ENCODE results near the gene PTPRM. TPM values are rescaled to one million over a fixed set of nuclear protein-coding genes. Genes with fewer than 3 reads are reported as not detected.

Gene PTPRM
- total RNA-seq, 1 experiment from 2014 or later: 1.6 TPM

- no TSS peak for BruUV-seq (replicated peaks)
- in situ Hi-C loops (cut with HindIII; ENCODE audit: low pct_unique_long_range_greater_than_20kb, low sequenced_read_pairs) (no loop called here), intact Hi-C loops (cut with micrococcal nuclease; ENCODE audit: unreplicated experiment) (no loop called here)
- Histone ChIP-seq H3K4me1 (ENCODE audit: control insufficient read depth, insufficient read depth, low read length) (no peaks in the 10 kb centered on the region), H3K27ac (ENCODE audit: low read length) (no peak overlapping the region), H3K27me3 (ENCODE audit: control insufficient read depth, insufficient read depth, low read length) (no peaks in the 10 kb centered on the region), H3K36me3 (ENCODE audit: control insufficient read depth, insufficient read depth, low read length) (no peaks in the 10 kb centered on the region), H3K4me3 (ENCODE audit: low read depth in 2 of 2, low read length in 2 of 2) (no peak overlapping the region), H3K9me3 (ENCODE audit: control insufficient read depth, insufficient read depth, low read depth, low read length) (no peaks in the 10 kb centered on the region)
- ATAC-seq: no peak
- CTCF ChIA-PET: no interaction called here
- TF ChIP-seq CTCF (IDR thresholded peaks at IDR 0.05) (no peak), SIN3A (IDR thresholded peaks at IDR 0.05; ENCODE audit: borderline replicate concordance, insufficient read depth, low read depth, low read length) (no peak), TCF7L2 (IDR thresholded peaks at IDR 0.05; ENCODE audit: low read depth, low read length) (no peak), REST (IDR thresholded peaks at IDR 0.05; ENCODE audit: insufficient read depth in 1 of 2, low read depth in 2 of 2, low read length in 1 of 2) (no peak), POLR2AphosphoS5 (IDR thresholded peaks at IDR 0.05; ENCODE audit: low read depth, low read length) (no peak)
- DNase-seq (ENCODE audit: low read depth, low spot score): no peak
- POLR2A ChIA-PET: no interaction called here
These were observed 319.3 kb downstream of the PTPRM start for GRCh38 chr18:7886436-7886835.

GRCh38 chr18:7889515-7889914, 322.4 kb downstream of the PTPRM start:
- Histone ChIP-seq H3K4me1 (ENCODE audit: control insufficient read depth, insufficient read depth, low read length) (no peaks in the 10 kb centered on the region), H3K9me3 (ENCODE audit: control insufficient read depth, insufficient read depth, low read depth, low read length) (no peaks in the 10 kb centered on the region), H3K4me3 (ENCODE audit: low read depth in 2 of 2, low read length in 2 of 2) (no peak overlapping the region), H3K27ac (ENCODE audit: low read length) (no peak overlapping the region), H3K36me3 (ENCODE audit: control insufficient read depth, insufficient read depth, low read length) (no peaks in the 10 kb centered on the region), H3K27me3 (ENCODE audit: control insufficient read depth, insufficient read depth, low read length) (no peaks in the 10 kb centered on the region)
- ChIA-PET POLR2A (no interaction called here), CTCF (no interaction called here)
- intact Hi-C loops (cut with micrococcal nuclease; ENCODE audit: unreplicated experiment) (no loop called here), in situ Hi-C loops (cut with HindIII; ENCODE audit: low pct_unique_long_range_greater_than_20kb, low sequenced_read_pairs) (no loop called here)
- TF ChIP-seq REST (IDR thresholded peaks at IDR 0.05; ENCODE audit: insufficient read depth in 1 of 2, low read depth in 2 of 2, low read length in 1 of 2): no peak
- no peak for TF ChIP-seq TCF7L2 (IDR thresholded peaks at IDR 0.05; ENCODE audit: low read depth, low read length)
- TF ChIP-seq POLR2AphosphoS5 (IDR thresholded peaks at IDR 0.05; ENCODE audit: low read depth, low read length): no peak
- TF ChIP-seq CTCF (IDR thresholded peaks at IDR 0.05): no peak
- no peak for TF ChIP-seq SIN3A (IDR thresholded peaks at IDR 0.05; ENCODE audit: borderline replicate concordance, insufficient read depth, low read depth, low read length)
- BruUV-seq (replicated peaks): no TSS peak
- DNase-seq (ENCODE audit: low read depth, low spot score) (no peak), ATAC-seq (no peak)

Measured in Panc1 (cell line).